HG03575 (cell line): ENCODE measurements around the gene GRM2.
"Not testable (repeated sequence)": the region's sequence is repeated elsewhere in the genome, so short reads cannot be mapped to it uniquely, and the experiment has no call there.

Experiments used
- ATAC-seq: cut with Tn5 transposase; IDR thresholded peaks from one replicate; pipeline ENCODE4 v1.9.1; 2021; ENCODE audit not compliant: unreplicated experiment, insufficient number of reproducible peaks, low FRiP score; ENCODE audit errors: extremely low read depth

Gene GRM2

GRCh38 chr3:51718547-51719409 lies 11.9 kb downstream of the GRM2 start:
- ATAC-seq: no peak

DNA sequence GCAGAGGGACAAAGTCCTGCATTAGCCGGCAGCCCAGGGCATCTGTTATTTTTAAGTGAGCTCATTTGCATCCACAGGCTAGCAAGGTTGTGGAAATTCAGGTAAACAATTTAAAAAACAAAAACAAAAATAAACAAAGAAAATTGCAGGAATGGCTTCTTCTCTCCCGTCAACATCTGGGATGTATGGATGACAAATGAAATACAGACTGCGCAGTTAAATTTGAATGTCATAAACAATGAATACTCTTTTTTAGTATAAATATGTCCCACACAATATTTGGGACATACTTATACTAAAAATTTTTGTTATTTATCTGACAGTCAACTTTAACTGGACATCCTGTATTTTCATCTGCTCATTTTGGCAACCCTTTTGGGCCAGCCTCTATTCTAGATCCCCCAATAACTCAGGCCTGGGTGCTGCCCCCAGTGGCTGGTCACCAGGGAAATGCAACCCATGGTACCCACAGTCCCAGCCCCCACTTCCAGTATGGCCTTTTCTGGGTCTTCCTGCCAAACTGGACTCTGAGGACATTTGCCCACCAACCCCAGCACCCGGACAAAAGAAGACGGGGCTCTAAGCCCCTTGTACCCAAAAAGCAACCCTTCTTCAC lies 12.7 kb downstream of the GRM2 start:
- no peak for ATAC-seq

- no peak for ATAC-seq
Observed at GRCh38 chr3:51720292-51721061, 13.6 kb downstream of the GRM2 start.

- no peak for ATAC-seq
Observed at GRCh38 chr3:51721062-51721745, 14.3 kb downstream of the GRM2 start.

DNA sequence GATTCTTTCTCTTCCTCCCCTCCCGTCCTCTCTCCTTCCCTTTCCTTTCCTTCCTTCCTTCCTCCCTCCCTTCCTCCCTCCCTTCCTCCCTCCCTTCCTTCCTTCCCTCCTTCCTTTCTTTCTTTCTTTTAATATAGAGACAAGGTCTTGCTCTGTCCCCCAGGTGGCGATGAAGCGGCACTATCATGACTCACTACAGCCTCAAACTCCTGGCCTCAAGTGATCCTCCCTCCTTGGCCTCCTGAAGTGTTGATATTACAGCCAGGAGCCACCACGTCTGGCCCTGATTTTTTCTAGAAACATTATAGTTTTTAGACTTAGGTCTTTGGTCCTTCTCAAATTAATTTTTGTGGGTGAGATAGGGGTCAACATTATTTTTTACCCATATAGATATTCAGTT lies 15.5 kb downstream of the GRM2 start:
- ATAC-seq: no peak

GRCh38 chr3:51727500-51727899 lies 20.6 kb downstream of the GRM2 start:
- no peak for ATAC-seq

- ATAC-seq: no peak
Observed at GRCh38 chr3:51729042-51729633, 22.3 kb downstream of the GRM2 start.

DNA sequence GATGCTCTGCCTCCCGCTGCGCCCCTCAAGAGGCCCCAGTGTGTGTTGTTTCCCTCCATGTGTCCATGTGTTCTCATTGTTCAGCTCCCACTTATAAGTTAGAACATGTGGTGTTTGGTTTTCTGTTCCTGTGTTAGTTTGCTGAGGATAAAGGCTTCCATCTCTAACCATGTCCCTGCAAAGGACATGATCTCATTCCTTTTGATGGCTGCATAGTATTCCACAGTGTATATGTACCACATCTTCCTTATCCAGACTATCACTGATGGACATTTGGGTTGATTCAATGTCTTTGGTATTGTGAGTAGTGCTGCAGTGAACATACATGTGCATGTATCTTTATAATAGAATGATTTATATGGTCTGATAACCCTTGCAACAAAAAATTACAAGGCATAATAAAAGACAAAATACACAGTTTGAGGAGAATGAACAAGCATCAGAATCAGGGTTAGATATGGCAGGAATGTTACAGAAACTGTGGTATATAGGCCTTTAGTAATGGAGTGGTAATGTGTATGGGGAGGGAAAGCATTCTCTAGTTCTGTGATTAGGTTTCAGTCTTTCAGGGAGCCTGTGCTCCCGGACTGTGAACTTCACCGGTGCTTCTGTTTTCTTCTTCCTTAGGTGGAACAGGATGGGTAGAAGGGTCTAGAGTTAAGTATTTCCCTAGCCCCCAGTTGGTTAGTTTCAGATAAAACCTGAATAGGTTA lies 27.1 kb downstream of the GRM2 start:
- ATAC-seq: no peak

- ATAC-seq: no peak
Observed at GRCh38 chr3:51734572-51734907, 27.7 kb downstream of the GRM2 start.

GRCh38 chr3:51735039-51735438 lies 28.2 kb downstream of the GRM2 start:
- no peak for ATAC-seq

- no peak for ATAC-seq
Observed at GRCh38 chr3:51735950-51736349, 29.1 kb downstream of the GRM2 start.

DNA sequence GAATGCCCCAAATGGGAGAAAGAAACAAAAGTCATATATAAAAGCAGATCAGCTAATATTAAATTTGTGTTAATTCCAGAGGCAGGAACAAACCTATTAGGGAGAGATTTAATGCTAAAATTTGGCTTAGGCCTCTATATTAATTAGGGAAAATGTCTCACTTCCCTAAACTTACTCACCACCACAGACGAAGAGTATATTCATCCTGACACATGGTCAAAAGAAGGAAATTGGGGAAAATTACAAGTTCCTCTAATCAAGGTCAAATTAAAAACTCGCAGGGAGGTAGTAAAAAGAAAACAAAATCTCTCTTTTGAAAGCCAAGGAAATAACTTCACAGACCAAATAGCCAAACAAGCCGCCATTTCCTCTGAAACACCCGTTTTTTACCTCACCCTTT lies 32.2 kb downstream of the GRM2 start:
- no peak for ATAC-seq

- ATAC-seq: not testable (repeated sequence)
Observed at GRCh38 chr3:51742320-51742719, 35.5 kb downstream of the GRM2 start.

GRCh38 chr3:51742978-51743377 lies 36.1 kb downstream of the GRM2 start:
- not testable (repeated sequence) for ATAC-seq

- no peak for ATAC-seq
Observed at GRCh38 chr3:51747840-51748239, 41.0 kb downstream of the GRM2 start.

DNA sequence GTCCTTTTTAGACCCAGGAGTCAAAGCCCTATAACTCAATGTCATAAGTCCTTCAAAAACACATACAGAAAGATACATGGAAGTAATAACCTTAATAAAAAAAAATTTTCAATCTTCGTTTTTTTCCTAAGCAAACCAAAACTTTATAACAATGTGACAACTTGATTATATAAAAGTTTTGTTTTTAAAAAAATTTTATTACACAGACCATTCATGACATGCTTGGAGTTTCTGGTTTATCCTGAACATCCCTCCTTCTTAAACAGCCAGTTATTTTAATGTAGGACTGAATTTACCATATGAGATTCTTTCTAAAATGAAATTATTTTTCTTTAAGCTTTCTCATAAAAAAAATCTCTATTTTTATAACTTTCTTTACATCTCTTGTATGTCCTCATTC lies 41.5 kb downstream of the GRM2 start:
- ATAC-seq: no peak

- ATAC-seq: no peak
Observed at GRCh38 chr3:51750878-51751277, 44.0 kb downstream of the GRM2 start.

DNA sequence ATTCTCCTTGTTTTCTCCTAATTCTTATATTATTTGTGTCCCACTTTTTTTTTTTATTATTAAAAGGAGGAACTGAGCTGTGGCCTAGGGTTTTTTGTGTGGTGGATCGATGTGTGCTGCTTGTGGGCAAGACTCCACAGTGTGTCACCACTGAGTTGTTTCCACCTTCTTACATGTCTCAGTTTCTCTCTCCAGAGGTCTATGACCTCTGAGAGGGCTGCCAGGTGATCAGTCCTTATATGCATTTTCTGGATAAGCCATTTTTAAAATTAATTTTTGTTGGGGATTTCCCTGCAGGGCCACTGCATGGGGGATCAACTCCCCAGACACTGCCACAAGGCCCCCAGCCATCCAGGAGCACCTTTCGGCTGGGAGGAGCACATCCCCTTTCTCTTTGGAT lies 44.4 kb downstream of the GRM2 start:
- ATAC-seq: no peak
